ENCODE data around the gene C11orf24. TPM values are rescaled to one million over a fixed set of nuclear protein-coding genes. Genes with fewer than 3 reads are reported as not detected.

The C11orf24 gene
- total and polyA plus RNA-seq, 2 of the 4 experiments (the other 2 are of a cell fraction) = 42.5 to 135 TPM

GRCh38 chr11:68254421-68254820 is 17.4 kb downstream of the C11orf24 start:
- no peak overlapping the region for H3K4ac ChIP-seq (ENCODE audit: low read depth, low read length)
- no peaks in the 10 kb centered on the region for H4K20me1 ChIP-seq (ENCODE audit: insufficient read depth, low read length)
- H4K8ac ChIP-seq (ENCODE audit: low read depth in 2 of 2, low read length in 2 of 2) = no peak overlapping the region
- no peak overlapping the region for H3K4me2 ChIP-seq (ENCODE audit: low read depth, low read length)
- H2AK9ac ChIP-seq (replicated peaks; ENCODE audit: low read depth, low read length, poor library complexity) = no peak overlapping the region
- no TSS peak for BruUV-seq (replicated peaks)
- H3K4me1 ChIP-seq (ENCODE audit: control insufficient read depth, insufficient read depth, low read length) = peaks cover 11% of the 10 kb centered on the region
- H3K27ac ChIP-seq (ENCODE audit: insufficient read depth, low read length) = no peak overlapping the region
- ChIA-PET CTCF (no interaction called here), POLR2A (ENCODE audit: unreplicated experiment) (no interaction called here)
- no peak overlapping the region for H3K23ac ChIP-seq (ENCODE audit: low read depth, low read length)
- no peak overlapping the region for H3K56ac ChIP-seq (ENCODE audit: extremely low read depth, insufficient read depth, low read length)
- 0 out of 2 replicates have a peak overlapping the region, but pooled peaks have one; percentile 9 for H2AK5ac ChIP-seq (ENCODE audit: low read depth, low read length)
- intact Hi-C loops (cut with micrococcal nuclease) = no loop called here
- no peak overlapping the region for H4K5ac ChIP-seq (ENCODE audit: low read depth, low read length)
- H3K9me3 ChIP-seq (ENCODE audit: control insufficient read depth, insufficient read depth, low read length) = peaks cover 2% of the 10 kb centered on the region; the same call in 1 of the 2 replicates
- in situ Hi-C loops (cut with MboI; ENCODE audit: low sequenced_read_pairs) = no loop called here
- H3K36me3 ChIP-seq (ENCODE audit: control insufficient read depth, insufficient read depth, low read length) = no peaks in the 10 kb centered on the region
- H3K18ac ChIP-seq (ENCODE audit: low read depth, low read length) = no peak overlapping the region
- no peaks in the 10 kb centered on the region; a peak in 1 of 4 replicates for H3K79me1 ChIP-seq (ENCODE audit: low read depth in 1 of 2, low read length in 2 of 2)
- no peak overlapping the region for H3K14ac ChIP-seq (replicated peaks; ENCODE audit: low read depth, low read length)
- no peak overlapping the region for H4K91ac ChIP-seq (ENCODE audit: insufficient read depth, low read depth, low read length)
- H2BK5ac ChIP-seq (ENCODE audit: low read depth, low read length, poor library complexity, severe bottlenecking) = no peak overlapping the region
- H2BK15ac ChIP-seq (ENCODE audit: low read depth, low read length) = no peak overlapping the region
- H3K9ac ChIP-seq (ENCODE audit: low read depth, low read length) = no peak overlapping the region
- no peaks in the 10 kb centered on the region for H3K27me3 ChIP-seq (ENCODE audit: control insufficient read depth, insufficient read depth, low read length)
- H2BK120ac ChIP-seq (ENCODE audit: low read depth, low read length) = no peak overlapping the region
- ATAC-seq (ENCODE audit: low read depth) (no peak), DNase-seq (no peak)
- dilution Hi-C loops (cut with HindIII; ENCODE audit: low sequenced_read_pairs, unreplicated experiment) = no loop called here
- 97% methylated on average over 11 of the region's 14 CpGs; no CpG with 5 or more reads in 1 of the 2 experiments for WGBS, 2 experiments (ENCODE audit: extremely low coverage in 2 of 2, insufficient read length in 1 of 2)
- H3K9me1 ChIP-seq (ENCODE audit: insufficient read depth, low read length) = peaks cover 4% of the 10 kb centered on the region
- no peak overlapping the region for H2BK20ac ChIP-seq (ENCODE audit: low read depth, low read length)
- no peak overlapping the region for H2AFZ ChIP-seq (replicated peaks; ENCODE audit: low read length, poor library complexity)
- no peak for TF ChIP-seq CTCF (conservative IDR thresholded peaks at IDR 0.05; ENCODE audit: low read depth, low read length)
- TF ChIP-seq BHLHE40 (IDR thresholded peaks at IDR 0.05; ENCODE audit: low read depth, low read length) = no peak
- TF ChIP-seq POLR2A (IDR thresholded peaks at IDR 0.05; ENCODE audit: low read depth, low read length) = no peak
- no peak for TF ChIP-seq FOS (IDR thresholded peaks at IDR 0.05; ENCODE audit: low read depth, low read length)
- no peak for TF ChIP-seq CHD1 (IDR thresholded peaks at IDR 0.05; ENCODE audit: low read depth, low read length)
- TF ChIP-seq USF2 (IDR thresholded peaks at IDR 0.05; ENCODE audit: low read depth, low read length) = no peak
- H3K4me3 ChIP-seq (ENCODE audit: insufficient read depth, low read depth, low read length) = no peak overlapping the region
